Memory B cell (primary cell): ENCODE results near the gene RREB1.

Experiments used
- ATAC-seq: fragments of 150-1000 bp; cut with Tn5 transposase; 2 replicates; pipeline ENCODE4 v1.10.0; 2021; ENCODE audit warnings: low read depth, mild to moderate bottlenecking, moderate library complexity
- DNase-seq, 2 donors: peaks; one replicate each; pipeline ENCODE4 v3.0.0; 2022; ENCODE audit warnings: low spot score in 2 of 2
- H3K27ac Mint-ChIP-seq: one replicate; pipeline ENCODE4 v1.8.0; 2022; ENCODE audit warnings: mild to moderate bottlenecking, moderate library complexity, mixed read lengths
- H3K27me3 Mint-ChIP-seq: one replicate; pipeline ENCODE4 v1.8.0; 2022; ENCODE audit warnings: mixed read lengths
- H3K36me3 Mint-ChIP-seq: one replicate; pipeline ENCODE4 v1.8.0; 2022; ENCODE audit warnings: mild to moderate bottlenecking, mixed read lengths
- H3K4me1 Mint-ChIP-seq: one replicate; pipeline ENCODE4 v1.8.0; 2022; ENCODE audit warnings: mixed read lengths
- H3K4me3 Mint-ChIP-seq: one replicate; pipeline ENCODE4 v1.8.0; 2022; ENCODE audit warnings: mild to moderate bottlenecking, moderate library complexity, mixed read lengths
- H3K9me3 Mint-ChIP-seq: one replicate; pipeline ENCODE4 v1.8.0; 2022; ENCODE audit warnings: mixed read lengths

Gene RREB1

GRCh38 chr6:7201732-7202541 is 94.2 kb downstream of the RREB1 start:
- H3K4me3 Mint-ChIP-seq = peak overlapping the region; percentile 40
- H3K27me3 Mint-ChIP-seq = no peaks in the 10 kb centered on the region
- peaks cover 42% of the 10 kb centered on the region for H3K4me1 Mint-ChIP-seq
- peaks cover 10% of the 10 kb centered on the region for H3K36me3 Mint-ChIP-seq
- no peaks in the 10 kb centered on the region for H3K9me3 Mint-ChIP-seq
- peak; percentile 56 to 67 for DNase-seq
- ATAC-seq = peak; percentile 97
- H3K27ac Mint-ChIP-seq = peak overlapping the region; percentile 0

GRCh38 chr6:7202950-7203349 is 95.2 kb downstream of the RREB1 start:
- peak overlapping the region; percentile 35 for H3K27ac Mint-ChIP-seq
- DNase-seq (no peak), ATAC-seq (no peak)
- H3K4me1 Mint-ChIP-seq = peaks cover 48% of the 10 kb centered on the region
- H3K36me3 Mint-ChIP-seq = peaks cover 6% of the 10 kb centered on the region
- no peaks in the 10 kb centered on the region for H3K27me3 Mint-ChIP-seq
- no peak overlapping the region for H3K4me3 Mint-ChIP-seq
- no peaks in the 10 kb centered on the region for H3K9me3 Mint-ChIP-seq

GRCh38 chr6:7203939-7204338 is 96.2 kb downstream of the RREB1 start:
- H3K27ac Mint-ChIP-seq = no peak overlapping the region
- ATAC-seq (no peak), DNase-seq (no peak)
- peaks cover 6% of the 10 kb centered on the region for H3K36me3 Mint-ChIP-seq
- no peak overlapping the region for H3K4me3 Mint-ChIP-seq
- H3K9me3 Mint-ChIP-seq = no peaks in the 10 kb centered on the region
- no peaks in the 10 kb centered on the region for H3K27me3 Mint-ChIP-seq
- H3K4me1 Mint-ChIP-seq = peaks cover 48% of the 10 kb centered on the region

GRCh38 chr6:7204726-7205125 is 97.0 kb downstream of the RREB1 start:
- peak overlapping the region; percentile 17 for H3K4me3 Mint-ChIP-seq
- H3K27ac Mint-ChIP-seq = peak overlapping the region; percentile 58
- H3K9me3 Mint-ChIP-seq = no peaks in the 10 kb centered on the region
- no peak for ATAC-seq
- DNase-seq = no peak
- H3K27me3 Mint-ChIP-seq = no peaks in the 10 kb centered on the region
- H3K4me1 Mint-ChIP-seq = peaks cover 43% of the 10 kb centered on the region
- peaks cover 6% of the 10 kb centered on the region for H3K36me3 Mint-ChIP-seq

- no peak for DNase-seq
- H3K4me3 Mint-ChIP-seq = no peak overlapping the region
- H3K4me1 Mint-ChIP-seq = peaks cover 28% of the 10 kb centered on the region
- ATAC-seq = no peak
- H3K27ac Mint-ChIP-seq = peak overlapping the region; percentile 28
- H3K27me3 Mint-ChIP-seq = no peaks in the 10 kb centered on the region
- H3K9me3 Mint-ChIP-seq = no peaks in the 10 kb centered on the region
- peaks cover 19% of the 10 kb centered on the region for H3K36me3 Mint-ChIP-seq
These were observed 100.0 kb downstream of the RREB1 start for GRCh38 chr6:7207720-7208119.

- no peak for DNase-seq
- no peak overlapping the region for H3K27ac Mint-ChIP-seq
- no peaks in the 10 kb centered on the region for H3K4me1 Mint-ChIP-seq
- H3K9me3 Mint-ChIP-seq = no peaks in the 10 kb centered on the region
- no peaks in the 10 kb centered on the region for H3K27me3 Mint-ChIP-seq
- H3K36me3 Mint-ChIP-seq = peaks cover 31% of the 10 kb centered on the region
- ATAC-seq = no peak
- H3K4me3 Mint-ChIP-seq = no peak overlapping the region
These were observed 105.7 kb downstream of the RREB1 start for GRCh38 chr6:7213416-7213815.

- DNase-seq = no peak
- H3K9me3 Mint-ChIP-seq = no peaks in the 10 kb centered on the region
- no peak overlapping the region for H3K4me3 Mint-ChIP-seq
- H3K36me3 Mint-ChIP-seq = peaks cover 31% of the 10 kb centered on the region
- ATAC-seq = no peak
- no peaks in the 10 kb centered on the region for H3K27me3 Mint-ChIP-seq
- H3K4me1 Mint-ChIP-seq = no peaks in the 10 kb centered on the region
- no peak overlapping the region for H3K27ac Mint-ChIP-seq
These were observed 106.7 kb downstream of the RREB1 start for GRCh38 chr6:7214468-7214867.

- ATAC-seq (no peak), DNase-seq (no peak)
- H3K36me3 Mint-ChIP-seq = peaks cover 31% of the 10 kb centered on the region
- no peak overlapping the region for H3K4me3 Mint-ChIP-seq
- H3K9me3 Mint-ChIP-seq = no peaks in the 10 kb centered on the region
- H3K27ac Mint-ChIP-seq = no peak overlapping the region
- no peaks in the 10 kb centered on the region for H3K27me3 Mint-ChIP-seq
- peaks cover 3% of the 10 kb centered on the region for H3K4me1 Mint-ChIP-seq
These were observed 107.4 kb downstream of the RREB1 start for GRCh38 chr6:7215131-7215530.

GRCh38 chr6:7215798-7216231 is 108.1 kb downstream of the RREB1 start:
- ATAC-seq = no peak
- H3K9me3 Mint-ChIP-seq = no peaks in the 10 kb centered on the region
- H3K4me1 Mint-ChIP-seq = peaks cover 3% of the 10 kb centered on the region
- H3K27ac Mint-ChIP-seq = no peak overlapping the region
- H3K36me3 Mint-ChIP-seq = peaks cover 28% of the 10 kb centered on the region
- no peak for DNase-seq
- no peak overlapping the region for H3K4me3 Mint-ChIP-seq
- H3K27me3 Mint-ChIP-seq = no peaks in the 10 kb centered on the region

GRCh38 chr6:7216941-7217621 is 109.3 kb downstream of the RREB1 start:
- DNase-seq = no peak
- peak overlapping the region; percentile 65 for H3K27ac Mint-ChIP-seq
- H3K4me3 Mint-ChIP-seq = no peak overlapping the region
- ATAC-seq = no peak
- peaks cover 24% of the 10 kb centered on the region for H3K36me3 Mint-ChIP-seq
- H3K4me1 Mint-ChIP-seq = peaks cover 3% of the 10 kb centered on the region
- no peaks in the 10 kb centered on the region for H3K9me3 Mint-ChIP-seq
- no peaks in the 10 kb centered on the region for H3K27me3 Mint-ChIP-seq

- Mint-ChIP-seq H3K4me3 (no peak overlapping the region), H3K36me3 (peaks cover 23% of the 10 kb centered on the region), H3K4me1 (peaks cover 3% of the 10 kb centered on the region), H3K27ac (no peak overlapping the region), H3K27me3 (no peaks in the 10 kb centered on the region), H3K9me3 (no peaks in the 10 kb centered on the region)
- ATAC-seq (no peak), DNase-seq (no peak)
These were observed 110.7 kb downstream of the RREB1 start for GRCh38 chr6:7218406-7218988.

GRCh38 chr6:7219310-7219709 is 111.5 kb downstream of the RREB1 start:
- Mint-ChIP-seq H3K27ac (no peak overlapping the region), H3K9me3 (no peaks in the 10 kb centered on the region), H3K4me1 (peaks cover 4% of the 10 kb centered on the region), H3K36me3 (peaks cover 21% of the 10 kb centered on the region), H3K4me3 (no peak overlapping the region), H3K27me3 (no peaks in the 10 kb centered on the region)
- DNase-seq = no peak
- ATAC-seq = no peak

- Mint-ChIP-seq H3K27ac (no peak overlapping the region), H3K4me1 (peaks cover 5% of the 10 kb centered on the region), H3K27me3 (no peaks in the 10 kb centered on the region), H3K4me3 (no peak overlapping the region), H3K9me3 (no peaks in the 10 kb centered on the region), H3K36me3 (peaks cover 21% of the 10 kb centered on the region)
- no peak for ATAC-seq
- DNase-seq = no peak
These were observed 114.4 kb downstream of the RREB1 start for GRCh38 chr6:7222197-7222596.

- no peaks in the 10 kb centered on the region for H3K9me3 Mint-ChIP-seq
These were observed 117.0 kb downstream of the RREB1 start for GRCh38 chr6:7224731-7225130.

More at GRCh38 chr6:7224731-7225130, 117.0 kb downstream of the RREB1 start:
- Mint-ChIP-seq H3K4me1 (peaks cover 5% of the 10 kb centered on the region), H3K27ac (no peak overlapping the region), H3K4me3 (no peak overlapping the region), H3K27me3 (no peaks in the 10 kb centered on the region), H3K36me3 (peaks cover 34% of the 10 kb centered on the region)
- DNase-seq (no peak), ATAC-seq (no peak)
